ENCODE results near the gene TMEM131. TPM values are rescaled to one million over a fixed set of nuclear protein-coding genes. Genes with fewer than 3 reads are reported as not detected.

Gene TMEM131
- total RNA-seq, 2 donors from 2014 or later: 49.5 to 52.0 TPM

DNA sequence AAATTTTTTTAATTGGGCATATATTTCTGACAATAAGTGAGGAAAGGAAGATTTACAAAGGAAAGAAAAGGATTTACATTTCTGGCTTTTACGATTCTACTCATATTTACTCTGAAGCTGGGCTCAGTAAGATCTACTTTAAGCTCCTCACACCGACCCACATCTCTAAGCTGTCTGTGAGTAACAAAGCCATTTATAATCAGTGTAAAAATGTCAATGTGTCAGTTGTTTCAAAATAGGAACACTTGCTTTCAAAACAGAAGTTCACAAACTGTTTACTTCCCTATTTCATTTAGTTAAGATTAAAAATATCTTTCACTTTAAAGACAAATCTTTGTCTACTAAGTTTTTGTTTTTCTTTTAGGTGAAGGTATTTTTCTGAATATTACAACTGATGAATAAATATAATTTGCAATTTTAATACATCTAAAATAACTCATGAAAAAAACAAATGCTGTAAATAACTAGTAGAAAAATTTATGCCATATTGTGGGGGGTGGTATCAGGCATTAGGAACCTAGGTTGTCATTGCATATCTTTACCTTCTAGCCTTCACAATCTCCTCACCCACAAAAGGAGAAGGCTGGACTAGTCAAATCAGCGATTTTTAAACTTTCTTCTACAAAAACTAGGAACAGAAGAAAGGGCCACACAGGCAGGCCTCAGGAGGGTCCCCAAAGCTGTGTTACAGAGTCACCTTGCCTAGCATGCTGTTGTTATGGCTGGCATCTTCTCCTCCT lies 64.5 kb downstream of the TMEM131 start:
- no peaks in the 10 kb centered on the region for H3K36me3 ChIP-seq
- DNase-seq (ENCODE audit: low spot score) (no peak), ATAC-seq (ENCODE audit: insufficient number of reproducible peaks, low FRiP score, low read depth) (no peak)
- TF ChIP-seq, protein P1, sequence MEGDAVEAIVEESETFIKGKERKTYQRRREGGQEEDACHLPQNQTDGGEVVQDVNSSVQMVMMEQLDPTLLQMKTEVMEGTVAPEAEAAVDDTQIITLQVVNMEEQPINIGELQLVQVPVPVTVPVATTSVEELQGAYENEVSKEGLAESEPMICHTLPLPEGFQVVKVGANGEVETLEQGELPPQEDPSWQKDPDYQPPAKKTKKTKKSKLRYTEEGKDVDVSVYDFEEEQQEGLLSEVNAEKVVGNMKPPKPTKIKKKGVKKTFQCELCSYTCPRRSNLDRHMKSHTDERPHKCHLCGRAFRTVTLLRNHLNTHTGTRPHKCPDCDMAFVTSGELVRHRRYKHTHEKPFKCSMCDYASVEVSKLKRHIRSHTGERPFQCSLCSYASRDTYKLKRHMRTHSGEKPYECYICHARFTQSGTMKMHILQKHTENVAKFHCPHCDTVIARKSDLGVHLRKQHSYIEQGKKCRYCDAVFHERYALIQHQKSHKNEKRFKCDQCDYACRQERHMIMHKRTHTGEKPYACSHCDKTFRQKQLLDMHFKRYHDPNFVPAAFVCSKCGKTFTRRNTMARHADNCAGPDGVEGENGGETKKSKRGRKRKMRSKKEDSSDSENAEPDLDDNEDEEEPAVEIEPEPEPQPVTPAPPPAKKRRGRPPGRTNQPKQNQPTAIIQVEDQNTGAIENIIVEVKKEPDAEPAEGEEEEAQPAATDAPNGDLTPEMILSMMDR (IDR thresholded peaks at IDR 0.05): no peak
- no peak overlapping the region for H3K27ac ChIP-seq
- H3K4me3 ChIP-seq: no peak overlapping the region
- H3K27me3 ChIP-seq (replicated peaks; ENCODE audit: insufficient read depth): no peaks in the 10 kb centered on the region
- H3K4me1 ChIP-seq (ENCODE audit: control insufficient read depth in 1 of 2, low read depth in 2 of 2): peaks cover 30% of the 10 kb centered on the region in 2 donors
- no peaks in the 10 kb centered on the region for H3K9me3 ChIP-seq

DNA sequence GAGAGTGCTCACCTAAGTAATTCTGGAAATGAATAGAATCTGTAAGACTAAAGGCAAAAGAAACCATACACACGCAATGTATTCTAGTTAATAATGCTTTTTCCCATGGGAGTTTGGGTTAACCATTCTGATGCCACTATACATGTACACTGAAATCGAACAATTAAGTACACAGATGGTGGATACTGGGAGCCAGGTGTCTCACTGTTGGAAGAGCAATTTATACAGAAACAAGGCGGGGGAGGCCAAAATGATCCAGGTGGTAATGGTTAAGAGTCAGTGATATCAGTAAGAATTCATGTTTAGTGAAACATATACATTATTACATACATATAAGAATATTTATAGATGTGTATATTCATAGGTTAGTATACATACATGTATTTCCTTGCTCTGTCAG lies 67.2 kb downstream of the TMEM131 start:
- DNase-seq (ENCODE audit: low spot score): no peak
- Histone ChIP-seq H3K4me3 (no peak overlapping the region), H3K27ac (no peak overlapping the region), H3K27me3 (replicated peaks; ENCODE audit: insufficient read depth) (no peaks in the 10 kb centered on the region), H3K4me1 (ENCODE audit: control insufficient read depth in 1 of 2, low read depth in 2 of 2) (peaks cover 13 to 14% of the 10 kb centered on the region in 2 donors), H3K36me3 (peaks cover 6% of the 10 kb centered on the region), H3K9me3 (no peaks in the 10 kb centered on the region)
- ATAC-seq (ENCODE audit: insufficient number of reproducible peaks, low FRiP score, low read depth): no peak
- TF ChIP-seq, protein P1 (IDR thresholded peaks at IDR 0.05): no peak

DNA sequence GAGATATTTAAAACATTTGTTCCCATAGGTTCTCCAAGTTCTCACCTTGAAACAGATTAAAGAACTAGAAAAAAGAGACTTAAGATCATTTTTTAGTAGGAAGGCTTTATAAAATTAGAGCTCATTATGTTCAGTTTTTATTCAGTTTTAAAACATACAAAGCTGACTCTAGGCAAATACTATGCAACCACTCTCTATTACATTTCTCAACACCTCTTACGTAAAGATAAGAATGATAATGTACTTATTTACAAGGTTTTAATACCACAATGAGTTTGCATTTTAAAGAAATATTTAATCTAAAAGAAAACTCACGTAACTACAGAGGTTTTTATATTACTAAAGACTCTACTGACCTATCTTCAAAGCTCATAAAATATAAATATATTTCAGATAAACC lies 68.8 kb downstream of the TMEM131 start:
- H3K27me3 ChIP-seq (replicated peaks; ENCODE audit: insufficient read depth): no peaks in the 10 kb centered on the region
- H3K36me3 ChIP-seq: peaks cover 6% of the 10 kb centered on the region
- peaks cover 13% of the 10 kb centered on the region in 2 donors for H3K4me1 ChIP-seq (ENCODE audit: control insufficient read depth in 1 of 2, low read depth in 2 of 2)
- H3K9me3 ChIP-seq: no peaks in the 10 kb centered on the region
- DNase-seq (ENCODE audit: low spot score) (no peak), ATAC-seq (ENCODE audit: insufficient number of reproducible peaks, low FRiP score, low read depth) (no peak)
- no peak overlapping the region for H3K27ac ChIP-seq
- H3K4me3 ChIP-seq: no peak overlapping the region
- TF ChIP-seq, protein P1 (IDR thresholded peaks at IDR 0.05): no peak

DNA sequence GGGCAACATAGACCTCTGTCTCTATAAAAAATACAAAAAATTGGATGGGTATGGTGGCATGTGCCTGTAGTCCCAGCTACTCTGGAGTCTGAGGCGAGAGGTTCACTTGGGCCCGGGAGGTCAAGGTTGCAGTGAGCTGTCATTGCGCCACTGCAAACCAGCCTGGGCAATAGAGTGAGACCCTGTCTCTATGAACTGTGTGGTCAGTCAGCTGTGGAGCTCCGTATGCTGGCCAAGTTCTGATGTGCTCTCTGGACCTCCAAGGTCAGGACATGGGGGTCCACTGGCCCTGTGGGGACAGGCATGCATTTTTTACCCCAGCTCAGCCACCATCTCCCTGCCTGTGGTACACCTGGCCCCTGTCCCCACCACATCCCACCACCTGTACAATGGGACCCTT lies 71.6 kb downstream of the TMEM131 start:
- Histone ChIP-seq H3K27me3 (replicated peaks; ENCODE audit: insufficient read depth) (no peaks in the 10 kb centered on the region), H3K4me3 (no peak overlapping the region), H3K4me1 (ENCODE audit: control insufficient read depth in 1 of 2, low read depth in 2 of 2) (peaks cover 0 to 3% of the 10 kb centered on the region in 2 donors), H3K9me3 (no peaks in the 10 kb centered on the region), H3K36me3 (peaks cover 6% of the 10 kb centered on the region), H3K27ac (no peak overlapping the region)
- DNase-seq (ENCODE audit: low spot score): no peak
- no peak for ATAC-seq (ENCODE audit: insufficient number of reproducible peaks, low FRiP score, low read depth)
- TF ChIP-seq, protein P1 (IDR thresholded peaks at IDR 0.05): no peak

DNA sequence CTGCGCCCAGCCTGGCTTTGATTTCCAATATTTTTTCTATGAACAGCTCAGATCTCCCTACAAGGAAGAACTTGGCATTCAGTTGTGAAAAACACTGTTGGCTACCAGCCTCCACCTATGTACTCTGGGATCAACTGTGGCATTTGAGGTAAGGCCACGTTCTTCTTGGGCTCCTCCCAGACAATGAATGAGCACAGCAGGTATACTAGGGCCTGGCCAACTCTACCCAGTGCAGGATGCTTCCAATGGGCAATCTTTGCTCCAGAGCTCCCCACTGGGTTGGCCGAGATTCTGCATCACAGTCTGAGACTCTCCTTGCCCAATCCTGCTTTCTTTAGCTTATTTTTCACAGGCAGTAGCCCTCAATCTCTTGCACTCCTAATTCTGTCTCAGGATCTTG lies 75.9 kb downstream of the TMEM131 start:
- DNase-seq (ENCODE audit: low spot score): no peak
- Histone ChIP-seq H3K36me3 (peaks cover under 1% of the 10 kb centered on the region), H3K27me3 (replicated peaks; ENCODE audit: insufficient read depth) (no peaks in the 10 kb centered on the region), H3K9me3 (no peaks in the 10 kb centered on the region), H3K4me1 (ENCODE audit: control insufficient read depth in 1 of 2, low read depth in 2 of 2) (no peaks in the 10 kb centered on the region), H3K27ac (no peak overlapping the region), H3K4me3 (no peak overlapping the region)
- ATAC-seq (ENCODE audit: insufficient number of reproducible peaks, low FRiP score, low read depth): no peak
- TF ChIP-seq, protein P1 (IDR thresholded peaks at IDR 0.05): no peak

All from thoracic aorta (tissue), 2 donors.